NCI-H446 treated with DMSO at 0.1 percent for 48 hours (cell line): ENCODE results near the gene CT45A10.
"Not testable (repeated sequence)": the region's sequence is repeated elsewhere in the genome, so short reads cannot be mapped to it uniquely, and the experiment has no call there.

Source experiments
- DNase-seq: peaks from one replicate; lab custom pipeline; 2025; lab: John Stamatoyannopoulos, UW

CT45A10 gene, protein sequence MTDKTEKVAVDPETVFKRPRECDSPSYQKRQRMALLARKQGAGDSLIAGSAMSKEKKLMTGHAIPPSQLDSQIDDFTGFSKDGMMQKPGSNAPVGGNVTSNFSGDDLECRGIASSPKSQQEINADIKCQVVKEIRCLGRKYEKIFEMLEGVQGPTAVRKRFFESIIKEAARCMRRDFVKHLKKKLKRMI

DNA sequence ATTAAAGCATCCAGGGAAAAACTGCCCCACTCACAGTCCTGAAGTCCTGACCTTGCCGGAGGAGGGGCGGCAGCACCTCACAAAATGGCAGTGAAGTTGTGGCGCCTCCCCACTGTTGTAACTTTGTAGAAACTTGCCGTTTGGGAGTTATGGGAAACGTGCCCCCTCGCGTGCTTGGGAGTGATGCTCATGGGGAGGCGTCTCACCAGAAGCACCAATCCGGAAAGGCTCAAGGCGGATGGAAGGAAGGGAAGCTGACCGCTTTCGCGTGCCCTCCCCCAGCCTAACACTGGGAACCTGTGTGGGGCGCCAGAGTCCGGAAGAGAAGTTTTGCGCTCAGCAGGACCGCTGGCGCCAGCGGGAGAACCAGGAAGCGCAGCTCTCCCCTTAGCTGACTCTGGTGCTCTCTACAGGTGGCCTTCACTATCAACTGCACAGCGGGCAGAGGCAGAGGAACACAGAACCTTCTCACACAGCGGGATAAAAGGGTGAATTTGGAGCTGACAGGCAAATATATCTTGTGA, at the start of gene CT45A10, which contains the start of gene SAGE1:
TSS of gene CT45A10 (minus strand) at position 151 of the 524 bp plus-strand sequence. CDS start 8,100 bp downstream, outside the sequence.
TSS of gene SAGE1 (plus strand) at position 423 of the 524 bp plus-strand sequence. CDS start 2,527 bp downstream, outside the sequence.
- DNase-seq: no peak

GRCh38 chrX:135931644-135932487, 38.6 kb upstream of the CT45A10 start:
- DNase-seq: no peak

- no peak for DNase-seq
These were observed 34.7 kb upstream of the CT45A10 start for GRCh38 chrX:135927897-135928296.

DNA sequence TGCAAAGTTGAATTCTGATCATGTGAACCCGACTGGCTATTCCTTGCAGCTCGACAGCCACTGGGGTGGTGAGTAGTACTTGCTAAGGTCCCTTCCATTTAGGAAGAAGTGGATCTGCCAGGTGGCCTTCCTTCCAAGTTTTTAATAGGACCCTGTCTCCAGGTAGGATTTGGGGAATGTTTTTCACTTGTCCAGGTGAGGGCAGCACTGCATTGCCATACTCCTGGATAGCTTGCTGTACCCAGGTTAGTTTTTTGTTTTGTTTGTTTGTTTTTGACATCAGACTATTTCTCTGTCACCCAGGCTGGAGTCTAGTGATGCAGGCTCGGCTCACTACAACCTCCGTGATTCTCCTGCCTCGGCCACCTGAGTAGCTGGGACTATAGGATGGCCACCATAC, 30.1 kb upstream of the CT45A10 start:
- no peak for DNase-seq

- not testable (repeated sequence) for DNase-seq
These were observed 27.3 kb upstream of the CT45A10 start for GRCh38 chrX:135920516-135920915.

DNA sequence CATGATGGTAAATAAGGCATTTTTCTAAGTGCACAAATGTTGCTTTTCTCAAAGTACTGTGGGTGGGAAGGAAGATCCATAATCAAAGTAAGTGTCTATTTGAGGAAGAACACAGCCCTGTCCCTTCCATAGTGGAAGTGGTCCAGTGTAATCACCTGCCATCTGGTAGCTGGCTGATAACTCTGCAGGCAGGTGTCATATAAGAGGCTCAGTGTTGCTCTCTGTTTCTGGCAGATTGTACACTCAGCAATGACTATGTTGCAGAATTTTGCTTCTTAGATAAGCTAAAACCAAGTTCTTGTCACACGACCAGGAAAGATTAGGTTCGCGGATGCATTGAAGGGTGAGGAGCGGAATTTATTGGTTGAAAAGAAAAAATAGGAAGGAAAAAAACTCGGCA, 21.2 kb upstream of the CT45A10 start:
- DNase-seq: no peak

GRCh38 chrX:135910251-135910650, 17.0 kb upstream of the CT45A10 start:
- no peak for DNase-seq

- DNase-seq: no peak
These were observed 463 bp downstream of the CT45A10 start for GRCh38 chrX:135892781-135893180.

DNA sequence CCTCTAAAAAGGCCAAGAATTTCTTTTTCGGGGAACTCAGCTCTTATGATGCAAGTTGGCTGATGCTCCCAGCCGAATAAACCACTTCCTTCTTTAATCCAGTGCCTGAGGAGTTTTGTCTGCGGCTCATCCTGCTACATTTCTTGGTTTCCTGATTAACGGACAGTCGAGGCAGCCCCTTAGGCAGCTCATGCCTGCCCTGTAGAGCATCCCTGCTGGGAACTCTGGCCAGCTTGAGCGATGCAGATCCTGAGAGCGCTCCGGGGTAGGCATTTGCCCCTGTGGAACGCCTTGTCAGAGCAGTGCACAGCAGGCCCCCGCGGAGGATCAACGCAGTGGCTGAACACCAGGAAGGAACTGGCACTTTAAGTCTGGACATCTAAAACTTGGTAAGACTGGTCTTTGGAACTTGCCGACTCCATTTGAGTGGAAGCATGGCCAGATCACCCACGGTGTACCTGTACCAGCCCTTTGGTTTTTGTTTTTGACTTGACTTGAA, 3.1 kb downstream of the CT45A10 start:
- no peak for DNase-seq

- not testable (repeated sequence) for DNase-seq
These were observed 4.3 kb downstream of the CT45A10 start for GRCh38 chrX:135888976-135889375.

DNA sequence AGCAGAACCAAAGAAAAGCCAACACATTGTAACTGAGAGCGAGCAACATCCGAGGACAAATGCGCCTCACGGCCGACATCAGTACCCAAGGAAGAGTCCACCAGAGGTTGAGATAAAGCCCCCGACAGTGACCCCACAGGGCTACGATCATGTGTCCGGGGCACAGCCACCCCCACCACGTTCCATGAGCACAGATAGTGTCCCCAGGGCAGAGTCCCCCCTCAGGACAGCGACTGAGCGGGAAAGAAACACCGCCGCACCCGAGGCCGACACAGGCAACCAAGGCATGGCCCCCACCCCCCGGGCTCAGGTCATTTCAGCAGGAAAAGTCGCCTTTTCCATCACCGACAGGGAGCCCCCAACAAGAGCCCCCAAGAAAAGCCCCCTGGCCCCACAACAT, 5.0 kb downstream of the CT45A10 start:
- DNase-seq: not testable (repeated sequence)

GRCh38 chrX:135882741-135883140, 10.5 kb downstream of the CT45A10 start:
- DNase-seq: not testable (repeated sequence)

DNA sequence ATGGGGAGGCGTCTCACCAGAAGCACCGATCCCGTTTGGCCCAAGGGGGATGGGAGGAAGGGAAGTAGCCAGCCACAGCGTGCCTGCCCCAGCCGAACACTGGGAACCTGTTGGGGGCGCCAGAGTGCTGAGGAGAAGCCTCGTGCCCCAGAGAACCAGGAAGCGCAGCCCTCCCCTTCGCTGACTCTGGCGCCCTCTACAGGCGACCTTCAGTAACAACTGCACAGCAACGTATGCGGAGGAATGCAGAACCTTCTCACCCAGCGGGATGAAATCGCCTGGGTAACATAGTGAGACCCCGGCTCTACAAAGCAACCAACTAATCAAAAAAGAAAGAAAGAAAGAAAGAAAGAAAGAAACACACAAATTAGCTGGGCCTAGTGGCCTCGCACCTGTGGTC, 21.5 kb downstream of the CT45A10 start, which contains the start of gene CT45A9:
TSS of gene CT45A9 (minus strand) at position 101 of the 400 bp plus-strand sequence. CDS start 3,751 bp downstream, outside the sequence.
- DNase-seq: not testable (repeated sequence)

- not testable (repeated sequence) for DNase-seq
These were observed 38.8 kb downstream of the CT45A10 start, which contains the start of gene CT45A8 for GRCh38 chrX:135854438-135854837. Gene CT45A8, minus strand, starts transcription at chrX:135854538. Its CDS starts 3,755 bp downstream, at chrX:135850783.

- not testable (repeated sequence) for DNase-seq
These were observed 56.1 kb downstream of the CT45A10 start, which contains the start of gene CT45A7 for GRCh38 chrX:135837180-135837579. Gene CT45A7, minus strand, starts transcription at chrX:135837280. Its CDS starts 3,747 bp downstream, at chrX:135833533.
